Common myeloid progenitor, CD34-positive (primary cell): Measurements from ENCODE around the gene CLDN14.

Experiments
- CTCF ChIA-PET: fragments of 350-600 bp; sonication (Branson Sonifier 250); formaldehyde crosslinking; loops from one replicate; lab custom pipeline; 2021; ENCODE audit warnings: antibody characterized with exemption; lab: Charles Lee
- POLR2A ChIA-PET: fragments of 350-600 bp; sonication (Branson Sonifier 250); formaldehyde crosslinking; loops from one replicate; lab custom pipeline; 2021; ENCODE audit warnings: antibody characterized with exemption; lab: Charles Lee
- DNase-seq, 3 donors: peaks; one replicate each; pipeline versions ENCODE4 v3.0.0 to v3.0.0-alpha.2; 2013
- H3K27ac ChIP-seq, 2 experiments: 1 replicate in 1 of 2; 2 replicates in 1 of 2; pipeline ENCODE4 v1.7.0; 2013; ENCODE audit warnings: inconsistent platforms in 2 of 2, low read length in 2 of 2, mild to moderate bottlenecking in 2 of 2, low read depth in 1 of 2, moderate library complexity in 1 of 2; ENCODE audit not compliant: severe bottlenecking in 2 of 2, insufficient read depth in 1 of 2, poor library complexity in 1 of 2
- H3K27me3 ChIP-seq, 5 experiments: replicated peaks in 2 of 5; 1 replicate in 3 of 5; 2 replicates in 2 of 5; pipeline versions ENCODE4 v1.6.1 to v1.7.0; 2013; ENCODE audit warnings: low read length in 4 of 5, mild to moderate bottlenecking in 2 of 5, moderate library complexity in 2 of 5, inconsistent platforms in 1 of 5; ENCODE audit not compliant: insufficient read depth in 5 of 5, control insufficient read depth in 4 of 5
- H3K36me3 ChIP-seq, 4 experiments: 1 replicate in 2 of 4; 2 replicates in 2 of 4; pipeline versions ENCODE4 v1.6.1 to v1.7.0; 2013; ENCODE audit warnings: low read length in 3 of 4, control low read depth in 1 of 4, mild to moderate bottlenecking in 1 of 4; ENCODE audit not compliant: control insufficient read depth in 4 of 4, insufficient read depth in 4 of 4
- H3K4me1 ChIP-seq, 4 experiments: 1 replicate in 3 of 4; 2 replicates in 1 of 4; pipeline versions ENCODE4 v1.6.1 to v1.7.1; 2013; ENCODE audit warnings: low read length in 3 of 4, mild to moderate bottlenecking in 3 of 4, control low read depth in 1 of 4, inconsistent platforms in 1 of 4, moderate library complexity in 1 of 4; ENCODE audit not compliant: control insufficient read depth in 4 of 4, insufficient read depth in 4 of 4; ENCODE audit errors: control extremely low read depth in 1 of 4
- H3K4me3 ChIP-seq, 7 experiments: 1 replicate in 4 of 7; 2 replicates in 3 of 7; pipeline versions ENCODE4 v1.5.1 to v1.7.0; 2013; ENCODE audit warnings: mild to moderate bottlenecking in 7 of 7, low read length in 6 of 7, moderate library complexity in 6 of 7, inconsistent platforms in 2 of 7, low read depth in 2 of 7, control low read depth in 1 of 7; ENCODE audit not compliant: insufficient read depth in 4 of 7, control insufficient read depth in 1 of 7; ENCODE audit errors: extremely low read depth in 1 of 7
- H3K9me3 ChIP-seq, 5 experiments: 1 replicate in 4 of 5; 2 replicates in 1 of 5; pipeline versions ENCODE4 v1.6.1 to v1.7.1; 2013; ENCODE audit warnings: low read length in 4 of 5, mild to moderate bottlenecking in 2 of 5, inconsistent platforms in 1 of 5, low read depth in 1 of 5, moderate library complexity in 1 of 5; ENCODE audit not compliant: control insufficient read depth in 4 of 5, insufficient read depth in 2 of 5; ENCODE audit errors: control extremely low read depth in 1 of 5
- WGBS: methylation state at CpG from one replicate; pipeline ENCODE4 v1.1.5; 2013; ENCODE audit not compliant: insufficient coverage; 5-methylcytosine and 5-hydroxymethylcytosine counted together

Gene CLDN14

GRCh38 chr21:36456729-36457414 lies 23.1 kb downstream of the CLDN14 start:
- Histone ChIP-seq H3K4me1 (peaks cover 0 to 28% (median 13%) of the 10 kb centered on the region in 4 experiments), H3K4me3 (no peak overlapping the region), H3K9me3 (no peaks in the 10 kb centered on the region), H3K27ac (no peak overlapping the region), H3K36me3 (no peaks in the 10 kb centered on the region), H3K27me3 (no peaks in the 10 kb centered on the region)
- WGBS, result 69% methylated on average over 6 of the region's 7 CpGs
- CTCF ChIA-PET, result interaction anchor here (2.0 to 4.3 kb wide), 2 partner anchors 22 to 34 kb away, joined by 4 to 18 read pairs; no protein-coding TSS in a partner anchor
- peak in 2 of 3 donors; percentile 21 to 36 for DNase-seq
- POLR2A ChIA-PET, result no interaction called here

GRCh38 chr21:36454706-36455105 lies 25.2 kb downstream of the CLDN14 start:
- Histone ChIP-seq H3K36me3 (no peaks in the 10 kb centered on the region), H3K4me3 (no peak overlapping the region), H3K27ac (peak overlapping the region in 1 of 2 experiments; percentile 65), H3K9me3 (no peaks in the 10 kb centered on the region), H3K27me3 (no peaks in the 10 kb centered on the region), H3K4me1 (peaks cover 0 to 28% (median 13%) of the 10 kb centered on the region in 4 experiments)
- no peak for DNase-seq
- POLR2A ChIA-PET, result interaction anchor here (1.9 kb wide), 1 partner anchor 25 kb away, joined by 9 read pairs; no protein-coding TSS in a partner anchor
- CTCF ChIA-PET, result interaction anchor here (0.8 to 4.3 kb wide), 4 partner anchors 24 to 47 kb away, joined by 3 to 18 read pairs (median 5); no protein-coding TSS in a partner anchor
- 71% methylated on average over 3 of the region's 4 CpGs for WGBS

GRCh38 chr21:36454093-36454531 lies 25.8 kb downstream of the CLDN14 start:
- WGBS, result 27% methylated on average over 2 of the region's 4 CpGs
- Histone ChIP-seq H3K27me3 (no peaks in the 10 kb centered on the region), H3K36me3 (no peaks in the 10 kb centered on the region), H3K27ac (peak overlapping the region in 1 of 2 experiments; percentile 65), H3K9me3 (no peaks in the 10 kb centered on the region), H3K4me3 (no peak overlapping the region), H3K4me1 (peaks cover 0 to 28% (median 13%) of the 10 kb centered on the region in 4 experiments)
- CTCF ChIA-PET, result interaction anchor here (0.8 to 4.3 kb wide), 6 partner anchors 13 to 48 kb away, joined by 3 to 18 read pairs (median 3); no protein-coding TSS in a partner anchor
- POLR2A ChIA-PET, result interaction anchor here (0.6 to 1.9 kb wide), 4 partner anchors 21 to 123 kb away, joined by 3 to 9 read pairs (median 3); no protein-coding TSS in a partner anchor
- DNase-seq, result peak in 1 of 3 donors; percentile 19

DNA sequence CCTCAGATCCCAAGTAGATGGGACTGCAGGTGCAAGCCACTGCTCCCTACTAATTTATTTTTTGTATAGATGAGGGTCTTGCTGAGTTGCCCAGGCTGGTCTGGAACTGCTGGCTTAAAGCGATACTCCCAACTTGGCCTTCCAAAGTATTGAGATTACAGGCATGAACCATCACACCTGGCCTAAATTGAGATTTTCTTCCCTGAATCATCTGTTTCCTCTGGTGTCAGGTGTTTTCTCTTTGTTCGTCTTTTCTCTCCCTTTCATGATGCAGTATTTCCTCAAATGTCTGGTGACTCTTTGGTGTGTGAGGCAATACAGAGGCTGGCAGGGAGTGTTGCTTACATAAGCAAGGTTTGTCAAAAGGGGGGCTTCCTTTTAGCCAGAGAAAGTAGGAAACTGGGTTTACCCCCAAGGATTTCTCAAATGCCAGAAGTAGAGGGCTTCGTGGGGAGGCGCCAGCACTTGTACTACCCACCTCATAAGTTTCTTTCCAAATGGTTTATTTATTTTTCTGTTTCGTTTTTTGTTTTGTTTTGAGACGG lies 27.6 kb downstream of the CLDN14 start:
- peak; percentile 32 to 72 (median 68) for DNase-seq
- Histone ChIP-seq H3K4me1 (peaks cover 0 to 28% (median 13%) of the 10 kb centered on the region in 4 experiments), H3K27ac (no peak overlapping the region), H3K27me3 (no peaks in the 10 kb centered on the region), H3K9me3 (no peaks in the 10 kb centered on the region), H3K4me3 (no peak overlapping the region), H3K36me3 (no peaks in the 10 kb centered on the region)
- POLR2A ChIA-PET, result interaction anchor here (0.6 to 0.7 kb wide), 3 partner anchors 47 to 1023 kb away, joined by 3 to 4 read pairs (median 3); no protein-coding TSS in a partner anchor
- CTCF ChIA-PET, result no interaction called here
- 100% methylated on average over 1 of the region's 6 CpGs for WGBS

GRCh38 chr21:36451506-36451905 lies 28.4 kb downstream of the CLDN14 start:
- no peak overlapping the region for H3K27ac ChIP-seq
- H3K27me3 ChIP-seq, result no peaks in the 10 kb centered on the region
- no peak overlapping the region for H3K4me3 ChIP-seq
- WGBS, result 100% methylated on average over 3 of the region's 8 CpGs
- peaks cover 0 to 2% (median 0%) of the 10 kb centered on the region in 4 experiments for H3K36me3 ChIP-seq
- peaks cover 0 to 22% (median 11%) of the 10 kb centered on the region in 4 experiments for H3K4me1 ChIP-seq
- ChIA-PET POLR2A (no interaction called here), CTCF (no interaction called here)
- H3K9me3 ChIP-seq, result no peaks in the 10 kb centered on the region
- no peak for DNase-seq

DNA sequence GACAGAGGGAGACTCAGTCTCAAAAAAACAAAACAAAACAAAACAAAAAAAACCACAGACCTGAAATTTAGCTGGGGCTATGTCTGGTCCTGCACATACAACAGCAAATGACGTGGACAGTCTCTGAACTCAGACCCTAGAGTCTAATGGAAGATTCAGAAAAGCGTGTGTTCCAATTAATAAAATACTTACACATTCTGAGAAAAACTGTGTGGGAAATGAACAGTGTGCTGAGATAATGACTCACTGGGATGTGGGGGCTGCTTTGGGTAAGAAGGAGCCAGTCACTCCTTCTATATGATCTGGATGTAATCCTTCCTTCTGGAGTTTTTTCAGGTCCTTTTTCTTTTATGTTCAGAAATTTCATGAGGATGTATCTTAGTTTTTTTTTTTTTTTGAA lies 29.4 kb downstream of the CLDN14 start:
- Histone ChIP-seq H3K36me3 (peaks cover 0 to 4% (median under 1%) of the 10 kb centered on the region in 4 experiments), H3K9me3 (no peaks in the 10 kb centered on the region), H3K4me1 (peaks cover 0 to 18% (median 11%) of the 10 kb centered on the region in 4 experiments), H3K4me3 (no peak overlapping the region), H3K27me3 (no peaks in the 10 kb centered on the region), H3K27ac (no peak overlapping the region)
- no peak for DNase-seq
- CTCF ChIA-PET, result interaction anchor here (1.4 kb wide), 1 partner anchor 13 kb away, joined by 4 read pairs; no protein-coding TSS in a partner anchor
- WGBS, result no CpG with 5 or more reads among the region's 2 CpGs
- POLR2A ChIA-PET, result no interaction called here
